Body of pancreas (tissue), 4 donors: ENCODE measurements around the gene IGF2BP1. TPM values are rescaled to one million over a fixed set of nuclear protein-coding genes. Genes with fewer than 3 reads are reported as not detected.

Source experiments
- ATAC-seq: fragments of 150-250 bp; one replicate; pipeline ENCODE4 v1.9.1; 2016
- DNase-seq, 4 donors: peaks; one replicate each; pipeline ENCODE4 v3.0.0-alpha.2; 2019
- H3K27ac ChIP-seq, 4 donors: fragments of 200-600 bp; sonication (generic); 1 replicate in 3 of 4; 2 replicates in 1 of 4; pipeline versions ENCODE4 v1.5.1 to v1.6.1; 2016 to 2019; ENCODE audit warnings: mild to moderate bottlenecking in 1 of 4, mixed read lengths in 1 of 4, moderate library complexity in 1 of 4
- H3K27me3 ChIP-seq, 2 donors: fragments of 200-600 bp; sonication (generic); one replicate each; pipeline ENCODE4 v1.6.0; 2016; ENCODE audit warnings: mild to moderate bottlenecking in 1 of 2
- H3K36me3 ChIP-seq, 2 donors: fragments of 200-600 bp; sonication (generic); replicated peaks in 1 of 2; 2 replicates each; pipeline ENCODE4 v1.5.1; 2016; ENCODE audit warnings: low read depth in 2 of 2; ENCODE audit not compliant: insufficient read depth in 1 of 2
- H3K4me1 ChIP-seq: fragments of 200-600 bp; sonication (generic); one replicate; pipeline ENCODE4 v1.6.0; 2016
- H3K4me3 ChIP-seq, 2 donors: fragments of 200-600 bp; sonication (generic); 1 replicate in 1 of 2; 2 replicates in 1 of 2; pipeline ENCODE4 v1.5.1; 2016 to 2019
- H3K9me3 ChIP-seq, 3 donors: fragments of 200-600 bp; sonication (generic); 1 replicate in 2 of 3; 2 replicates in 1 of 3; pipeline ENCODE4 v1.5.1; 2016
- CTCF ChIP-seq, 7 experiments: fragments of 450-650 bp in 4 of 7; fragments of 200-600 bp in 3 of 7; sonication (generic) in 3 of 7; IDR thresholded peaks; one replicate each; pipeline ENCODE4 v1.5.1; 2016 to 2019; ENCODE audit warnings: antibody characterized with exemption in 7 of 7
- POLR2A ChIP-seq, 3 donors: fragments of 450-650 bp; IDR thresholded peaks; one replicate each; pipeline ENCODE4 v1.6.1; 2016; ENCODE audit warnings: antibody characterized with exemption in 3 of 3, mild to moderate bottlenecking in 2 of 3
- WGBS, 2 donors: methylation state at CpG; one replicate each; pipeline ENCODE4 v1.1.5; 2017; 5-methylcytosine and 5-hydroxymethylcytosine counted together
- intact Hi-C: fragments of 100-400 bp; cut with DNase I; formaldehyde crosslinking; loops from one replicate; pipeline ENCODE4 v1.15.1; 2023
- total RNA-seq, 2 donors: library from RNA; depleted of rRNA; stranded (reverse); fragments of >200 nt; gene quantifications; one replicate each; pipeline ENCODE4 v1.1.0, GENCODE V29; 2016

IGF2BP1 gene
- total RNA-seq, 2 donors from 2014 or later, result not detected

GRCh38 chr17:49012769-49013255 lies 15.6 kb downstream of the IGF2BP1 start:
- no peaks in the 10 kb centered on the region for H3K36me3 ChIP-seq
- no peaks in the 10 kb centered on the region for H3K9me3 ChIP-seq
- no peak overlapping the region for H3K4me3 ChIP-seq
- intact Hi-C loops, result no loop called here
- no peak overlapping the region for H3K27ac ChIP-seq
- peaks cover 16% of the 10 kb centered on the region for H3K4me1 ChIP-seq
- TF ChIP-seq CTCF (IDR thresholded peaks at IDR 0.05) (no peak), POLR2A (IDR thresholded peaks at IDR 0.05) (no peak)
- WGBS, 2 donors, result 62 to 67% methylated on average over 8 to 9 of the region's 9 CpGs
- ATAC-seq (no peak), DNase-seq (no peak)
- peaks cover 3 to 38% of the 10 kb centered on the region in 2 donors for H3K27me3 ChIP-seq

- ATAC-seq (no peak), DNase-seq (no peak)
- 14 to 23% methylated on average over 35 to 59 of the region's 65 CpGs for WGBS, 2 donors
- H3K4me1 ChIP-seq, result peaks cover 16% of the 10 kb centered on the region
- intact Hi-C loops, result no loop called here
- H3K4me3 ChIP-seq, result no peak overlapping the region
- H3K9me3 ChIP-seq, result no peaks in the 10 kb centered on the region
- H3K27ac ChIP-seq, result no peak overlapping the region
- no peak for TF ChIP-seq CTCF (IDR thresholded peaks at IDR 0.05)
- TF ChIP-seq POLR2A (IDR thresholded peaks at IDR 0.05), result no peak
- no peaks in the 10 kb centered on the region for H3K36me3 ChIP-seq
- peaks cover 3 to 38% of the 10 kb centered on the region in 2 donors for H3K27me3 ChIP-seq
These were observed 16.4 kb downstream of the IGF2BP1 start for GRCh38 chr17:49013311-49014213.

GRCh38 chr17:49015179-49015923 lies 18.2 kb downstream of the IGF2BP1 start:
- intact Hi-C loops, result no loop called here
- DNase-seq, result no peak
- Histone ChIP-seq H3K9me3 (no peaks in the 10 kb centered on the region), H3K4me3 (no peak overlapping the region), H3K27ac (no peak overlapping the region), H3K4me1 (peaks cover 16% of the 10 kb centered on the region), H3K27me3 (peaks cover 3 to 38% of the 10 kb centered on the region in 2 donors), H3K36me3 (no peaks in the 10 kb centered on the region)
- TF ChIP-seq POLR2A (IDR thresholded peaks at IDR 0.05) (no peak), CTCF (IDR thresholded peaks at IDR 0.05) (no peak)
- WGBS, 2 donors, result 56 to 58% methylated on average over 18 to 21 of the region's 22 CpGs
- no peak for ATAC-seq

GRCh38 chr17:49015924-49016774 lies 19.0 kb downstream of the IGF2BP1 start:
- intact Hi-C loops, result no loop called here
- peaks cover 3 to 38% of the 10 kb centered on the region in 2 donors for H3K27me3 ChIP-seq
- WGBS, 2 donors, result 27 to 39% methylated on average over 8 to 11 of the region's 11 CpGs
- no peak for TF ChIP-seq POLR2A (IDR thresholded peaks at IDR 0.05)
- TF ChIP-seq CTCF (IDR thresholded peaks at IDR 0.05), result no peak
- H3K9me3 ChIP-seq, result no peaks in the 10 kb centered on the region
- no peak overlapping the region for H3K27ac ChIP-seq
- H3K36me3 ChIP-seq, result no peaks in the 10 kb centered on the region
- no peak overlapping the region for H3K4me3 ChIP-seq
- DNase-seq (no peak), ATAC-seq (no peak)
- peaks cover 16% of the 10 kb centered on the region for H3K4me1 ChIP-seq
